Measurements from ENCODE around the gene DAPK1.
A peak's percentile ranks its signal among the peaks of the same experiment; 100 is the strongest.

The DAPK1 gene

GRCh38 chr9:87497604-87498045 is at the start of gene DAPK1:
DAPK1 (plus strand) TSS chr9:87497867; CDS start chr9:87499078, 1,211 bp downstream.
- peak; percentile 82 to 88 for DNase-seq
- no peak for TF ChIP-seq GATA1 (IDR thresholded peaks at IDR 0.05; ENCODE audit: low read depth, low read length)
- TF ChIP-seq POLR2A (IDR thresholded peaks at IDR 0.05; ENCODE audit: low read length) = peak; percentile 81

GRCh38 chr9:87451149-87451548 is 46.5 kb upstream of the DAPK1 start:
- TF ChIP-seq GATA1 (IDR thresholded peaks at IDR 0.05; ENCODE audit: low read depth, low read length) (no peak), POLR2A (IDR thresholded peaks at IDR 0.05; ENCODE audit: low read length) (no peak)
- no peak for DNase-seq

- TF ChIP-seq GATA1 (IDR thresholded peaks at IDR 0.05; ENCODE audit: low read depth, low read length) (no peak), POLR2A (IDR thresholded peaks at IDR 0.05; ENCODE audit: low read length) (no peak)
- DNase-seq = peak in 1 of 2 experiments; percentile 30
Measured at GRCh38 chr9:87455407-87455806, 42.3 kb upstream of the DAPK1 start.

GRCh38 chr9:87461256-87461655 is 36.4 kb upstream of the DAPK1 start:
- no peak for DNase-seq
- TF ChIP-seq GATA1 (IDR thresholded peaks at IDR 0.05; ENCODE audit: low read depth, low read length) (no peak), POLR2A (IDR thresholded peaks at IDR 0.05; ENCODE audit: low read length) (no peak)

GRCh38 chr9:87464110-87464991 is 33.3 kb upstream of the DAPK1 start:
- DNase-seq = no peak
- TF ChIP-seq POLR2A (IDR thresholded peaks at IDR 0.05; ENCODE audit: low read length) (no peak), GATA1 (IDR thresholded peaks at IDR 0.05; ENCODE audit: low read depth, low read length) (no peak)

GRCh38 chr9:87464992-87465378 is 32.7 kb upstream of the DAPK1 start:
- no peak for DNase-seq
- TF ChIP-seq GATA1 (IDR thresholded peaks at IDR 0.05; ENCODE audit: low read depth, low read length) (no peak), POLR2A (IDR thresholded peaks at IDR 0.05; ENCODE audit: low read length) (no peak)

GRCh38 chr9:87465816-87466215 is 31.9 kb upstream of the DAPK1 start:
- TF ChIP-seq GATA1 (IDR thresholded peaks at IDR 0.05; ENCODE audit: low read depth, low read length) (no peak), POLR2A (IDR thresholded peaks at IDR 0.05; ENCODE audit: low read length) (no peak)
- DNase-seq = peak in 1 of 2 experiments; percentile 36

GRCh38 chr9:87467187-87467586 is 30.5 kb upstream of the DAPK1 start:
- no peak for TF ChIP-seq GATA1 (IDR thresholded peaks at IDR 0.05; ENCODE audit: low read depth, low read length)
- no peak for TF ChIP-seq POLR2A (IDR thresholded peaks at IDR 0.05; ENCODE audit: low read length)
- DNase-seq = no peak

- TF ChIP-seq GATA1 (IDR thresholded peaks at IDR 0.05; ENCODE audit: low read depth, low read length) (no peak), POLR2A (IDR thresholded peaks at IDR 0.05; ENCODE audit: low read length) (no peak)
- DNase-seq = peak; percentile 48 to 85
Measured at GRCh38 chr9:87469793-87470465, 27.7 kb upstream of the DAPK1 start.

GRCh38 chr9:87471746-87472145 is 25.9 kb upstream of the DAPK1 start:
- DNase-seq = no peak
- TF ChIP-seq GATA1 (IDR thresholded peaks at IDR 0.05; ENCODE audit: low read depth, low read length) (no peak), POLR2A (IDR thresholded peaks at IDR 0.05; ENCODE audit: low read length) (no peak)

- no peak for TF ChIP-seq GATA1 (IDR thresholded peaks at IDR 0.05; ENCODE audit: low read depth, low read length)
- no peak for TF ChIP-seq POLR2A (IDR thresholded peaks at IDR 0.05; ENCODE audit: low read length)
- DNase-seq = no peak
Measured at GRCh38 chr9:87475463-87475862, 22.2 kb upstream of the DAPK1 start.

GRCh38 chr9:87478226-87478992 is 19.3 kb upstream of the DAPK1 start:
- TF ChIP-seq GATA1 (IDR thresholded peaks at IDR 0.05; ENCODE audit: low read depth, low read length) (no peak), POLR2A (IDR thresholded peaks at IDR 0.05; ENCODE audit: low read length) (no peak)
- no peak for DNase-seq

- no peak for TF ChIP-seq GATA1 (IDR thresholded peaks at IDR 0.05; ENCODE audit: low read depth, low read length)
- DNase-seq = peak in 1 of 2 experiments; percentile 15
Measured at GRCh38 chr9:87479801-87480201, 17.9 kb upstream of the DAPK1 start.

Measured in erythroblast (primary cell).